ENCODE data around the gene STK32C.

The STK32C gene

GRCh38 chr10:132236161-132236560, 71.6 kb downstream of the STK32C start:
- in situ Hi-C loops (cut with MboI; ENCODE audit: low sequenced_read_pairs): no loop called here

- in situ Hi-C loops (cut with MboI; ENCODE audit: low sequenced_read_pairs): no loop called here
Observed at GRCh38 chr10:132234860-132235259, 72.9 kb downstream of the STK32C start.

GRCh38 chr10:132233501-132234085, 74.2 kb downstream of the STK32C start:
- in situ Hi-C loops (cut with MboI; ENCODE audit: low sequenced_read_pairs): no loop called here

GRCh38 chr10:132232981-132233380, 74.8 kb downstream of the STK32C start:
- in situ Hi-C loops (cut with MboI; ENCODE audit: low sequenced_read_pairs): no loop called here

GRCh38 chr10:132232023-132232951, 75.5 kb downstream of the STK32C start:
- in situ Hi-C loops (cut with MboI; ENCODE audit: low sequenced_read_pairs): no loop called here

GRCh38 chr10:132231656-132232022, 76.1 kb downstream of the STK32C start:
- in situ Hi-C loops (cut with MboI; ENCODE audit: low sequenced_read_pairs): no loop called here

GRCh38 chr10:132230557-132231210, 77.1 kb downstream of the STK32C start:
- in situ Hi-C loops (cut with MboI; ENCODE audit: low sequenced_read_pairs): no loop called here

- in situ Hi-C loops (cut with MboI; ENCODE audit: low sequenced_read_pairs): loop anchor here (10.0 kb wide), 3 partner anchors 135 to 405 kb away; no protein-coding TSS in a partner anchor
Observed at GRCh38 chr10:132229834-132230556, 77.8 kb downstream of the STK32C start.

- in situ Hi-C loops (cut with MboI; ENCODE audit: low sequenced_read_pairs): loop anchor here (10.0 kb wide), 3 partner anchors 136 to 406 kb away; no protein-coding TSS in a partner anchor
Observed at GRCh38 chr10:132229096-132229495, 78.7 kb downstream of the STK32C start.

- in situ Hi-C loops (cut with MboI; ENCODE audit: low sequenced_read_pairs): loop anchor here (10.0 kb wide), 3 partner anchors 136 to 406 kb away; no protein-coding TSS in a partner anchor
Observed at GRCh38 chr10:132228616-132229015, 79.1 kb downstream of the STK32C start.

GRCh38 chr10:132227851-132228390, 79.8 kb downstream of the STK32C start:
- in situ Hi-C loops (cut with MboI; ENCODE audit: low sequenced_read_pairs): loop anchor here (10.0 kb wide), 3 partner anchors 137 to 407 kb away; no protein-coding TSS in a partner anchor

GRCh38 chr10:132226586-132227405, 81.0 kb downstream of the STK32C start:
- in situ Hi-C loops (cut with MboI; ENCODE audit: low sequenced_read_pairs): loop anchor here (10.0 kb wide), 3 partner anchors 138 to 408 kb away; no protein-coding TSS in a partner anchor

- in situ Hi-C loops (cut with MboI; ENCODE audit: low sequenced_read_pairs): loop anchor here (10.0 kb wide), 3 partner anchors 139 to 409 kb away; no protein-coding TSS in a partner anchor
Observed at GRCh38 chr10:132225849-132226205, 81.9 kb downstream of the STK32C start.

GRCh38 chr10:132225073-132225848, 82.5 kb downstream of the STK32C start:
- in situ Hi-C loops (cut with MboI; ENCODE audit: low sequenced_read_pairs): loop anchor here (10.0 kb wide), 3 partner anchors 140 to 410 kb away; no protein-coding TSS in a partner anchor

- in situ Hi-C loops (cut with MboI; ENCODE audit: low sequenced_read_pairs): loop anchor here (10.0 kb wide), 3 partner anchors 140 to 410 kb away; no protein-coding TSS in a partner anchor
Observed at GRCh38 chr10:132224343-132225072, 83.2 kb downstream of the STK32C start.

- in situ Hi-C loops (cut with MboI; ENCODE audit: low sequenced_read_pairs): loop anchor here (10.0 kb wide), 3 partner anchors 141 to 411 kb away; no protein-coding TSS in a partner anchor
Observed at GRCh38 chr10:132223611-132224342, 84.0 kb downstream of the STK32C start.

- in situ Hi-C loops (cut with MboI; ENCODE audit: low sequenced_read_pairs): loop anchor here (10.0 kb wide), 3 partner anchors 142 to 412 kb away; no protein-coding TSS in a partner anchor
Observed at GRCh38 chr10:132223156-132223590, 84.6 kb downstream of the STK32C start.
